ENCODE measurements around the gene SPON2.

SPON2 gene

DNA sequence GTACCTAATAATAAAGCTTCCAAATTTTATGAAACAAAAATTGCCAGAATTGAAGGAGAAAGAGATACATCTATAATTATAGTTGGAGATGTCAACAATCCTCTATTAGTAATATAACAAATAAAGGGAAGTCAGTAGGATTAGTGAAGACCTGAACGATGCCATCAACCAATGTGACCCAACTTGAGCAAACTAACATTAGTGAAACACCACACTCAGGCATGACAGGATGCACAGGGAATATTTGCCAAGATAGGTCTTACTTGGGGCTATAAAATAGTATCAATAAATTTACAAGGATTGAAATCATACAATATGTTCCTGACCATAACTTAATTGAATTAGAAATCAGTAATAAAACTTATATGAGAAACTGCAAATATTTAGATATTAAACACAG, 12.0 kb downstream of the SPON2 start:
- Histone ChIP-seq H3K27me3 (ENCODE audit: control insufficient read depth, insufficient read depth, low read length) (no peaks in the 10 kb centered on the region), H3K4me1 (ENCODE audit: control insufficient read depth, insufficient read depth, low read length) (no peaks in the 10 kb centered on the region), H3K4me3 (ENCODE audit: low read length) (no peak overlapping the region), H3K9me3 (ENCODE audit: control insufficient read depth, insufficient read depth, low read length) (no peaks in the 10 kb centered on the region), H3K36me3 (ENCODE audit: control insufficient read depth, insufficient read depth, low read length) (no peaks in the 10 kb centered on the region), H3K27ac (ENCODE audit: low read length) (no peak overlapping the region)
- no CpG with 5 or more reads among the region's 1 CpG for WGBS (ENCODE audit: insufficient coverage, insufficient read length)
- DNase-seq (ENCODE audit: low read depth, low spot score) = no peak

DNA sequence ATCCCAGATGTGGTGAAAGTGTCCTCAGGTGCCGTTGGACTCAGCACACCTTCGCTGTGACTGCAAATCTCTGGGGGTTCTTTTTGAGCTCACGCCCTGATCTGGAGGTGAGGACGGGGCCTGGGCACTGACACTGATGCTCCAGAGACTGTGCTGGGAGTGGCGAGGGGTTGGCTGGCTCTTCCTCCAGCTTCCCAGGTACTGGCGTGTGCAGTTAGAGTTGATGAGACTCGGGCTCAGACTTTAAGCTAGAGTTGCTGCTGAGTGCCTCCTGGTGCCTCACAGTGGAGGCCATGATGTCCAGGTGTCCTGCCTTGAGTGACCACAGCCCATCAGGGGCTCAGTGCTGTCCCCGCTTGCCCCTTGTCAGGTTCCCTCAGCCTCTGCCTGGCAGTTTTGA, 16.3 kb downstream of the SPON2 start:
- no CpG with 5 or more reads among the region's 8 CpGs for WGBS (ENCODE audit: insufficient coverage, insufficient read length)
- Histone ChIP-seq H3K36me3 (ENCODE audit: control insufficient read depth, insufficient read depth, low read length) (no peaks in the 10 kb centered on the region), H3K4me3 (ENCODE audit: low read length) (no peak overlapping the region), H3K4me1 (ENCODE audit: control insufficient read depth, insufficient read depth, low read length) (no peaks in the 10 kb centered on the region), H3K9me3 (ENCODE audit: control insufficient read depth, insufficient read depth, low read length) (no peaks in the 10 kb centered on the region), H3K27ac (ENCODE audit: low read length) (no peak overlapping the region), H3K27me3 (ENCODE audit: control insufficient read depth, insufficient read depth, low read length) (no peaks in the 10 kb centered on the region)
- no peak for DNase-seq (ENCODE audit: low read depth, low spot score)

DNA sequence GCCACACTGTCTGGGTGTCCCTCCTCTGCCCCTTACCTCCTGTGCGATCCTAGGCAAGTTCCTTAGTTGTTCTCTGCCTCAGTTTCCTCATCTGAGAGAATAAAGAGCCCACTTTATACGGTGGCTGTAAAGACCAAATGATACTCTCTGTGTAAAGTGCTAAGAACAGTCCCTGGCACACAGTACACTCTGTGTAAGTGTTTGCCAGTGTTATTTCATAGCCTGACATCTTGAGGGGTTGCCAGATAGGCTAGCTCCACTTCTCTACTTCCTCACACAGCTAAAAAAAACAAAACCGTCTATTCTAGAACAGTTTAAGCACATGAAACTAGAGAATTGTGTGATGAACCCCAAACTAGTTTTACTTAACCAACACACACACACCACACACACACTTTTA, 17.1 kb downstream of the SPON2 start:
- H3K9me3 ChIP-seq (ENCODE audit: control insufficient read depth, insufficient read depth, low read length) = no peaks in the 10 kb centered on the region
- DNase-seq (ENCODE audit: low read depth, low spot score) = no peak
- WGBS (ENCODE audit: insufficient coverage, insufficient read length) = no CpG with 5 or more reads among the region's 3 CpGs
- no peaks in the 10 kb centered on the region for H3K27me3 ChIP-seq (ENCODE audit: control insufficient read depth, insufficient read depth, low read length)
- H3K4me1 ChIP-seq (ENCODE audit: control insufficient read depth, insufficient read depth, low read length) = no peaks in the 10 kb centered on the region
- H3K36me3 ChIP-seq (ENCODE audit: control insufficient read depth, insufficient read depth, low read length) = no peaks in the 10 kb centered on the region
- H3K4me3 ChIP-seq (ENCODE audit: low read length) = no peak overlapping the region
- H3K27ac ChIP-seq (ENCODE audit: low read length) = no peak overlapping the region

DNA sequence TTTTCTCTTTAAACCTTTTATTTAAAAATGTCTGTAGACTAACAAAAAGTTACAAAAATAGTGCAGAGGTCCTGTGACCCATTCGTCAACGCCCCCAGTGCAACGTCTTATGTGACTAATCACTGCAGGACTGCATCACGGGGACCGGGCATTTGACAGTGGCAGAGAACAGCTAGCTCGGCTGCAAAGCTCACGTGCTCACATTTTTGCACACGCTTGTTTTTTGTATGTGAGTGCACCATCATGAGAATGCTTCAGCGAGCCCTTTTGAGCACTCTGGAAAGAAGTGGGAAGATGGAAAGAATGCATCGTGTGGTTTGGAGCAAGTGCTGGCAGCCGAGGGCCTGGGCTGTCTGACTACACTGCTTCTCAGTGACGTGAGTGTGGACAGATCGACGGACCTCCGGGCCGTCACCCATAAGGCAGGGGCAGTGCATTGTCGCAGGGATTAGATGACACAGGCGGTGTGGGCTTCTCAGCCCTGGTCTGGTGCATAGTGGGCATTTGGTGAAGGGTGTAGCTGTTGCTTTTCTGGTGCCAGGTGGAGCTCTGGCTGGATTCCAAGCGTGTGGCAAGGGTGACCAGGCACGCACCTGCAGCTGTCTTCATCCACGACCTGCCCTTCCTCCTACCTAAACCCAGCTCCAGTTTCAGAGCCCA, 17.7 kb downstream of the SPON2 start:
- Histone ChIP-seq H3K4me3 (ENCODE audit: low read length) (no peak overlapping the region), H3K9me3 (ENCODE audit: control insufficient read depth, insufficient read depth, low read length) (no peaks in the 10 kb centered on the region), H3K36me3 (ENCODE audit: control insufficient read depth, insufficient read depth, low read length) (no peaks in the 10 kb centered on the region), H3K27me3 (ENCODE audit: control insufficient read depth, insufficient read depth, low read length) (no peaks in the 10 kb centered on the region), H3K4me1 (ENCODE audit: control insufficient read depth, insufficient read depth, low read length) (no peaks in the 10 kb centered on the region), H3K27ac (ENCODE audit: low read length) (no peak overlapping the region)
- no peak for DNase-seq (ENCODE audit: low read depth, low spot score)
- WGBS (ENCODE audit: insufficient coverage, insufficient read length) = no CpG with 5 or more reads among the region's 21 CpGs

DNA sequence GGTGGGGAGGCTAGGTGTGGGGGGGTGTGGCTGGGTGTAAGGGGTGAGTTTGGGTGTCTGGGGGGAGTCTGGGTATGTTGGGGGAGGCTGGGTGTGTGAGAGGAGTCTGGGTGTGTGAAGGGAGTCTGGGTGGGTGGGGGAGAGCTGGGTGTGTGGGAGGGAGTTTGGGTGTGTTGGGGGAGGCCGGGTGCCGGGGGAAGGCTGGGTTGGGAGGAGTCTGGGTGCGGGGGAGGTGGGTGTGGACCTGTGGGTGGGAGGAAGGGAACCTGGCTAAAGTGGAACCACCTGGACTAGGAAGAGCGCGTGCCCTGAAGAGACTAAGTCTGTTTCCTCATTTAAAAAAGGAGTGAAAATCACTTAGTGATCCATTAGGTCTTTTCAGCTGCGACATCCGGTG, 18.3 kb downstream of the SPON2 start:
- H3K4me1 ChIP-seq (ENCODE audit: control insufficient read depth, insufficient read depth, low read length) = no peaks in the 10 kb centered on the region
- H3K36me3 ChIP-seq (ENCODE audit: control insufficient read depth, insufficient read depth, low read length) = no peaks in the 10 kb centered on the region
- H3K9me3 ChIP-seq (ENCODE audit: control insufficient read depth, insufficient read depth, low read length) = no peaks in the 10 kb centered on the region
- H3K27me3 ChIP-seq (ENCODE audit: control insufficient read depth, insufficient read depth, low read length) = no peaks in the 10 kb centered on the region
- no peak for DNase-seq (ENCODE audit: low read depth, low spot score)
- H3K27ac ChIP-seq (ENCODE audit: low read length) = no peak overlapping the region
- WGBS (ENCODE audit: insufficient coverage, insufficient read length) = no CpG with 5 or more reads among the region's 7 CpGs
- no peak overlapping the region for H3K4me3 ChIP-seq (ENCODE audit: low read length)

DNA sequence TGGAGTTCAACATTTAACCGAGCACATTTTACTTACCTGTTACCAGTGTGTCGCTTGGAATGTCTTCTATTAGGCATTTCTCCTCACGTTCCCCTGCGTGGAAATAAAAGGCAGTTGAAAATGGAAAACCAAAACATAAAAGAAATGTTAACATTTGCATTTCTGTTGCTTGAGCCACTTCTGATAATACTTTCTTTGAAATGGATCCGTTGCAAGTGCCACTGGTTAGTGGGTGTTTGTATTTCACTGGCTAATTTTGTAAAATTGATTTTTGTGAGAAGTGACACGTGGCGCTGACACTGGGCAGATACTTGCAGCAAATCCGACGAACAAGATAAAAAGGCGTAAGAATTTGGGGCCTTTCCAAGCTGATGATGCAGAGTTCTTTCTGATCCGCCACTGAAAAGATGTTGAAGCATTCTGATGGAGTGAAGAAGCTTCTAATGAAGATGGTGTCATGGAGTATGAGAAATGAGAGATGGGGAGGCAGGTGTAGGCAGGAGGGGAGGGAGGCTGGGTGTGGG, 18.8 kb downstream of the SPON2 start:
- DNase-seq (ENCODE audit: low read depth, low spot score) = no peak
- Histone ChIP-seq H3K27ac (ENCODE audit: low read length) (no peak overlapping the region), H3K4me3 (ENCODE audit: low read length) (no peak overlapping the region), H3K27me3 (ENCODE audit: control insufficient read depth, insufficient read depth, low read length) (no peaks in the 10 kb centered on the region), H3K4me1 (ENCODE audit: control insufficient read depth, insufficient read depth, low read length) (no peaks in the 10 kb centered on the region), H3K36me3 (ENCODE audit: control insufficient read depth, insufficient read depth, low read length) (no peaks in the 10 kb centered on the region), H3K9me3 (ENCODE audit: control insufficient read depth, insufficient read depth, low read length) (no peaks in the 10 kb centered on the region)
- no CpG with 5 or more reads among the region's 11 CpGs for WGBS (ENCODE audit: insufficient coverage, insufficient read length)

DNA sequence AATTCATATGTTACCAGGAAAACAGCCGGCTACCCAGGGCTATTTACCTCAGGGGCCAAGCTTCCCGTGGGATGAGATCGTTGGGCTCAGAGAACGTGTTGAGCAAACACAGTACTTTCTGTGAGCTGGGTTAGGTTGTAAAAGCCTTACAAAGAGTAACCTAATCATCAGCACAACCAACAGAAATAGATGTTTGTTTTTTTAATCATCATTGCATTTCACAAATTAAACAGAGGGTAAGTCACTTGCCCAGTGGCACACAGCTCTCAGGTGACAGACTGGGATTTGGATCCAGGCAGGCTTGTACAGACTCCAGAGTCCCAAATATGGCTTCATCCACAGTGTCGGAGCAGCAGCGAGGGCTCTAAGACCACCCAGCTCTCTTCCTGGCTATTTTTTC, 20.1 kb downstream of the SPON2 start:
- no peaks in the 10 kb centered on the region for H3K27me3 ChIP-seq (ENCODE audit: control insufficient read depth, insufficient read depth, low read length)
- no peaks in the 10 kb centered on the region for H3K36me3 ChIP-seq (ENCODE audit: control insufficient read depth, insufficient read depth, low read length)
- H3K27ac ChIP-seq (ENCODE audit: low read length) = no peak overlapping the region
- H3K4me3 ChIP-seq (ENCODE audit: low read length) = no peak overlapping the region
- no CpG with 5 or more reads among the region's 6 CpGs for WGBS (ENCODE audit: insufficient coverage, insufficient read length)
- no peaks in the 10 kb centered on the region for H3K9me3 ChIP-seq (ENCODE audit: control insufficient read depth, insufficient read depth, low read length)
- no peak for DNase-seq (ENCODE audit: low read depth, low spot score)
- H3K4me1 ChIP-seq (ENCODE audit: control insufficient read depth, insufficient read depth, low read length) = no peaks in the 10 kb centered on the region

DNA sequence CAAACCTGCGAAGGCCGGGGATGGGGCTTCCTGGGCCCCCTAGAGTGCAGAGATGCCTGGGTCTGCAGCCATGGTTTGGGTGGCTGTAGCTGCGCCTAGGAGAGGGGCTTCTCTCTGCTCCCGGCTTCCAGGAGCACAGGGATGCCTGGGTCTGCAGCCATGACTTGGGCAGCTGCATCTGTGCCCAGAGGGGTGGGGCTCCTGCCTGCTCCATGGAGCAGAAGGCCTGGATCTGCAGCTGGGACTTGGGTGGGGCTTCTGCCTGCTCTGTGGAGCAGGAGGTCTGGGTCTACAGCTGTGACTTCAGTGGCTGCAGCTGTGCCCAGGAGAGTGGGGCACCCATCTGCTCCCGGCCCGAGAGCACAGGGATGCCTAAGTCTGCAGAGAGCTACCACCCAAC, 20.8 kb downstream of the SPON2 start:
- no peaks in the 10 kb centered on the region for H3K4me1 ChIP-seq (ENCODE audit: control insufficient read depth, insufficient read depth, low read length)
- DNase-seq (ENCODE audit: low read depth, low spot score) = no peak
- H3K36me3 ChIP-seq (ENCODE audit: control insufficient read depth, insufficient read depth, low read length) = no peaks in the 10 kb centered on the region
- no peak overlapping the region for H3K27ac ChIP-seq (ENCODE audit: low read length)
- H3K27me3 ChIP-seq (ENCODE audit: control insufficient read depth, insufficient read depth, low read length) = no peaks in the 10 kb centered on the region
- no CpG with 5 or more reads among the region's 6 CpGs for WGBS (ENCODE audit: insufficient coverage, insufficient read length)
- H3K4me3 ChIP-seq (ENCODE audit: low read length) = no peak overlapping the region
- H3K9me3 ChIP-seq (ENCODE audit: control insufficient read depth, insufficient read depth, low read length) = no peaks in the 10 kb centered on the region

DNA sequence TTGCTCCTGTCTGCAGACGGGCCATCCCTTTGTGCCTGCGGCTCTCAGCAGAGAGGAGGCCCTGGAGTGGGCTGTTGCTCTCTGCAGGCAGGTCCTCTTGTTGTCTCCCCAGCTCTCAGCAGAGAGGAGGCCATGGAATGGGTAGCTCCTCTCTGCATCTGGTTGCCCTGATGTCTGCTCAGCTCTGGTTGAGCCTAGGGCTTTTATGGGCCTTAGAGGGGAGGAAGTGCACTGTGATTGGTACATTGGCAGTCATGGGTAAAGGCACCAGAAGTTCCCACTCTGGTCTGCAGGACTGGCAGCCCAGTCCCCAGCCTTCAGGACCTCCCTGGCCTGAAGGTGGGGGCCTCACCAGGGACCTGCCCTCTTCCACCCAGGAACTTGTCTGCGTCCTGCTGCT, 21.5 kb downstream of the SPON2 start:
- WGBS (ENCODE audit: insufficient coverage, insufficient read length) = no CpG with 5 or more reads among the region's 3 CpGs

DNA sequence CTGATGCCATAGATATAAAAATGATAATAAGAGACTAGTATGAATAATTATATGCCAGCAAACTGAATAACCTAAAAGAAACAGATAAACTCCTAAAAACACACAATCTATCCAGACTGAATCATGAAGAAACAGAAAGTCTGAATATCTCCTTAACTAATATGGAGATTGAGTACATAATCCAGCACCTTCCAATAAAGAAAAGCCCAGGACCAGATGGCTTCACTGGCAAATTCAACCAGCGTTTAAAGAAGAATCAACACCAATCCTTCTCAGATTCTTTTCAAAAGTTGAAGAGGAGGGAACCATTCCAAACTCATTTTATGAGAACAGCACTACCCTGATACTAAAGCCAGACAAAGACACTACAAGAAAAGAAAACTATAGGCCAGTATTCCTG, 32.5 kb downstream of the SPON2 start:
- no peak overlapping the region for H3K27ac ChIP-seq (ENCODE audit: low read length)
- WGBS (ENCODE audit: insufficient coverage, insufficient read length) = no CpG with 5 or more reads among the region's 1 CpG
- H3K9me3 ChIP-seq (ENCODE audit: control insufficient read depth, insufficient read depth, low read length) = no peaks in the 10 kb centered on the region; the same call in 1 of the 2 replicates
- H3K4me3 ChIP-seq (ENCODE audit: low read length) = no peak overlapping the region
- no peaks in the 10 kb centered on the region for H3K36me3 ChIP-seq (ENCODE audit: control insufficient read depth, insufficient read depth, low read length)
- no peak for DNase-seq (ENCODE audit: low read depth, low spot score)
- H3K27me3 ChIP-seq (ENCODE audit: control insufficient read depth, insufficient read depth, low read length) = no peaks in the 10 kb centered on the region
- H3K4me1 ChIP-seq (ENCODE audit: control insufficient read depth, insufficient read depth, low read length) = no peaks in the 10 kb centered on the region

More for the DNA sequence above, 21.5 kb downstream of the SPON2 start:
- Histone ChIP-seq H3K4me3 (ENCODE audit: low read length) (no peak overlapping the region), H3K27ac (ENCODE audit: low read length) (no peak overlapping the region), H3K9me3 (ENCODE audit: control insufficient read depth, insufficient read depth, low read length) (no peaks in the 10 kb centered on the region), H3K4me1 (ENCODE audit: control insufficient read depth, insufficient read depth, low read length) (no peaks in the 10 kb centered on the region), H3K27me3 (ENCODE audit: control insufficient read depth, insufficient read depth, low read length) (no peaks in the 10 kb centered on the region), H3K36me3 (ENCODE audit: control insufficient read depth, insufficient read depth, low read length) (no peaks in the 10 kb centered on the region)
- no peak for DNase-seq (ENCODE audit: low read depth, low spot score)

DNA sequence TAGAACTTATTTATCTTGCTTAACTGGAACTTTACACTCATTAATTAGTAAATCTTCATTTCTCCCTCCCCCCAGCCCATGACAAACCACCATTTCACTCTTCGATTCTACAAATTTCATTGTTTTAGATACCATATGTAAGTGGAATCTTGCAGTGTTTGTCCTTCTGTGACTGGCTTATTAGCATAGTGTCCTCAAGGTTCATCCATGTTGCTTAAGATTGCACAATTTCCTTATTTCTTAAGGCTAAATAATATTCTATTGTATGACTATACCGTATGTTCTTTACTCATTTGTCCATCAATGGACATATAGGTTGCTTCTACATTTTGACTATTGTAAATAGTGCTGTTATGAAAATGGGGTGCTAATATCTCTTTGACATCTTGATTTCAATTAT, 34.5 kb downstream of the SPON2 start:
- Histone ChIP-seq H3K4me1 (ENCODE audit: control insufficient read depth, insufficient read depth, low read length) (no peaks in the 10 kb centered on the region), H3K36me3 (ENCODE audit: control insufficient read depth, insufficient read depth, low read length) (no peaks in the 10 kb centered on the region), H3K9me3 (ENCODE audit: control insufficient read depth, insufficient read depth, low read length) (no peaks in the 10 kb centered on the region), H3K27ac (ENCODE audit: low read length) (no peak overlapping the region), H3K27me3 (ENCODE audit: control insufficient read depth, insufficient read depth, low read length) (no peaks in the 10 kb centered on the region), H3K4me3 (ENCODE audit: low read length) (no peak overlapping the region)
- DNase-seq (ENCODE audit: low read depth, low spot score) = no peak
- 100% methylated on average over 1 of the region's 2 CpGs for WGBS (ENCODE audit: insufficient coverage, insufficient read length)
